MM.1S (cell line): ENCODE results near the gene SLC25A39.
A peak's percentile ranks its signal among the peaks of the same experiment; 100 is the strongest.
"Not testable (repeated sequence)": the region's sequence is repeated elsewhere in the genome, so short reads cannot be mapped to it uniquely, and the experiment has no call there.

ENCODE experiments used
- DNase-seq: peaks from one replicate; pipeline ENCODE4 v3.0.0-alpha.2; 2015
- H2AFZ ChIP-seq: fragments of 300-600 bp; sonication (generic); 2 replicates; pipeline ENCODE4 v1.6.0; 2016; ENCODE audit warnings: antibody characterized with exemption, low read length
- H3F3A ChIP-seq: fragments of 300-600 bp; sonication (generic); 2 replicates; pipeline ENCODE4 v1.6.1; 2016; ENCODE audit warnings: mild to moderate bottlenecking, antibody characterized with exemption, low read length, moderate library complexity, mixed read lengths; ENCODE audit not compliant: insufficient read depth
- H3K27ac ChIP-seq: fragments of 300-600 bp; sonication (generic); 2 replicates; pipeline ENCODE4 v1.5.1; 2016; ENCODE audit warnings: mild to moderate bottlenecking, low read length
- H3K27me3 ChIP-seq: fragments of 300-600 bp; sonication (generic); replicated peaks from 2 replicates; pipeline ENCODE4 v1.6.0; 2016; ENCODE audit warnings: low read length; ENCODE audit not compliant: insufficient read depth
- H3K36me3 ChIP-seq: fragments of 300-600 bp; sonication (generic); replicated peaks from 2 replicates; pipeline ENCODE4 v1.6.1; 2016; ENCODE audit warnings: mild to moderate bottlenecking, low read length, mixed read lengths; ENCODE audit not compliant: insufficient read depth
- H3K4me1 ChIP-seq: fragments of 300-600 bp; sonication (generic); 2 replicates; pipeline ENCODE4 v1.6.1; 2016; ENCODE audit warnings: low read length, mixed read lengths
- H3K4me2 ChIP-seq: fragments of 300-600 bp; sonication (generic); 2 replicates; pipeline ENCODE4 v1.6.0; 2016; ENCODE audit warnings: low read depth, low read length
- H3K4me3 ChIP-seq: fragments of 300-600 bp; sonication (generic); 2 replicates; pipeline ENCODE4 v1.5.1; 2016; ENCODE audit warnings: low read length, mixed read lengths
- H3K79me2 ChIP-seq: fragments of 300-600 bp; sonication (generic); 2 replicates; pipeline ENCODE4 v1.6.1; 2016; ENCODE audit warnings: mixed run types, low read length, mixed read lengths
- H3K9ac ChIP-seq: fragments of 300-600 bp; sonication (generic); 2 replicates; pipeline ENCODE4 v1.6.1; 2016; ENCODE audit warnings: low read length, mixed read lengths
- H3K9me2 ChIP-seq: fragments of 300-600 bp; sonication (generic); replicated peaks from 2 replicates; pipeline ENCODE4 v1.6.1; 2016; ENCODE audit warnings: mild to moderate bottlenecking, low read length, mixed read lengths; ENCODE audit not compliant: insufficient read depth
- H3K9me3 ChIP-seq: fragments of 300-600 bp; sonication (generic); replicated peaks from 2 replicates; pipeline ENCODE4 v1.6.1; 2016; ENCODE audit warnings: mild to moderate bottlenecking, low read length, mixed read lengths; ENCODE audit not compliant: insufficient read depth
- H4K20me1 ChIP-seq: fragments of 300-600 bp; sonication (generic); 2 replicates; pipeline ENCODE4 v1.6.1; 2016; ENCODE audit warnings: mild to moderate bottlenecking, low read length, moderate library complexity, mixed read lengths; ENCODE audit not compliant: insufficient read depth
- CTCF ChIP-seq: fragments of 300-600 bp; sonication (generic); IDR thresholded peaks from 2 replicates; pipeline ENCODE4 v1.5.1; 2016; ENCODE audit warnings: antibody characterized with exemption, low read length, mixed read lengths
- EZH2 ChIP-seq: fragments of 300-600 bp; sonication (generic); optimal IDR thresholded peaks from 2 replicates; pipeline ENCODE3; 2017; ENCODE audit warnings: low read depth, mild to moderate bottlenecking, antibody characterized with exemption, low read length, mixed read lengths
- EZH2phosphoT487 ChIP-seq: fragments of 300-600 bp; sonication (generic); IDR thresholded peaks from 2 replicates; pipeline ENCODE4 v1.6.1; 2018; ENCODE audit warnings: antibody characterized with exemption, low read length

The SLC25A39 gene

GRCh38 chr17:44348234-44348987, 23.8 kb upstream of the SLC25A39 start:
- Histone ChIP-seq H3K4me2 (peak overlapping the region; percentile 12; the same call in 1 of the 2 replicates), H3K9me2 (no peaks in the 10 kb centered on the region), H4K20me1 (no peaks in the 10 kb centered on the region), H3K9ac (no peak overlapping the region), H3K9me3 (no peaks in the 10 kb centered on the region), H3K4me1 (peaks cover 18% of the 10 kb centered on the region), H3F3A (no peaks in the 10 kb centered on the region; the same call in 1 of the 2 replicates), H3K79me2 (no peaks in the 10 kb centered on the region), H2AFZ (no peak overlapping the region), H3K27me3 (no peaks in the 10 kb centered on the region), H3K36me3 (no peaks in the 10 kb centered on the region), H3K27ac (peak overlapping the region; percentile 29; the same call in 1 of the 2 replicates), H3K4me3 (no peak overlapping the region)
- no peak for TF ChIP-seq CTCF
- no peak for TF ChIP-seq EZH2phosphoT487
- no peak for TF ChIP-seq EZH2
- peak; percentile 27 for DNase-seq

GRCh38 chr17:44347206-44348055, 22.8 kb upstream of the SLC25A39 start:
- H3K4me1 ChIP-seq = peaks cover 18% of the 10 kb centered on the region
- H3K4me2 ChIP-seq = not testable (repeated sequence)

GRCh38 chr17:44346064-44346844, 21.6 kb upstream of the SLC25A39 start:
- Histone ChIP-seq H4K20me1 (no peaks in the 10 kb centered on the region), H3F3A (no peaks in the 10 kb centered on the region; the same call in 1 of the 2 replicates), H3K4me2 (peak overlapping the region; percentile 81), H3K4me1 (peaks cover 18% of the 10 kb centered on the region), H3K9me2 (no peaks in the 10 kb centered on the region), H3K79me2 (no peaks in the 10 kb centered on the region), H3K4me3 (peak overlapping the region; percentile 74; the same call in 1 of the 2 replicates), H3K9me3 (no peaks in the 10 kb centered on the region), H3K27me3 (no peaks in the 10 kb centered on the region), H3K9ac (no peak overlapping the region), H3K27ac (no peak overlapping the region), H3K36me3 (no peaks in the 10 kb centered on the region), H2AFZ (peak overlapping the region; percentile 55; the same call in 1 of the 2 replicates)
- DNase-seq = no peak
- TF ChIP-seq EZH2 (no peak), CTCF (no peak), EZH2phosphoT487 (no peak)

More at GRCh38 chr17:44347206-44348055, 22.8 kb upstream of the SLC25A39 start:
- H4K20me1 ChIP-seq, H2AFZ ChIP-seq, H3K27me3 ChIP-seq, H3K9me2 ChIP-seq, H3K9ac ChIP-seq, H3K36me3 ChIP-seq, H3K79me2 ChIP-seq, H3K9me3 ChIP-seq, H3F3A ChIP-seq, H3K4me3 ChIP-seq, DNase-seq: not testable (repeated sequence)
- peak overlapping the region; percentile 29; the same call in 1 of the 2 replicates for H3K27ac ChIP-seq
